Epidermal melanocyte (primary cell): ENCODE results near the gene CAPN13.
A peak's percentile ranks its signal among the peaks of the same experiment; 100 is the strongest.

Experiments
- DNase-seq: peaks from one replicate; pipeline ENCODE4 v3.0.0; 2011; ENCODE audit warnings: low spot score; ENCODE audit not compliant: insufficient read length

CAPN13 gene

GRCh38 chr2:30764021-30764800 lies 43.0 kb downstream of the CAPN13 start:
- DNase-seq = no peak

GRCh38 chr2:30763151-30763660 lies 44.0 kb downstream of the CAPN13 start:
- DNase-seq = no peak

GRCh38 chr2:30761226-30761625 lies 46.0 kb downstream of the CAPN13 start:
- DNase-seq = no peak

- DNase-seq = no peak
Observed at GRCh38 chr2:30759481-30759880, 47.8 kb downstream of the CAPN13 start.

- DNase-seq = no peak
Observed at GRCh38 chr2:30758191-30758651, 49.0 kb downstream of the CAPN13 start.

GRCh38 chr2:30757749-30758148 lies 49.5 kb downstream of the CAPN13 start:
- no peak for DNase-seq

- no peak for DNase-seq
Observed at GRCh38 chr2:30756971-30757370, 50.3 kb downstream of the CAPN13 start.

GRCh38 chr2:30756051-30756719 lies 51.1 kb downstream of the CAPN13 start:
- peak; percentile 29 for DNase-seq

GRCh38 chr2:30753630-30754029 lies 53.6 kb downstream of the CAPN13 start:
- DNase-seq = no peak

- DNase-seq = no peak
Observed at GRCh38 chr2:30752811-30753210, 54.4 kb downstream of the CAPN13 start.

- DNase-seq = no peak
Observed at GRCh38 chr2:30747206-30747605, 60.0 kb downstream of the CAPN13 start.

GRCh38 chr2:30744823-30745222 lies 62.4 kb downstream of the CAPN13 start:
- no peak for DNase-seq

- no peak for DNase-seq
Observed at GRCh38 chr2:30741576-30741975, 65.7 kb downstream of the CAPN13 start.

GRCh38 chr2:30738141-30738911 lies 68.9 kb downstream of the CAPN13 start:
- no peak for DNase-seq

- DNase-seq = no peak
Observed at GRCh38 chr2:30737326-30737610, 70.0 kb downstream of the CAPN13 start.

GRCh38 chr2:30736461-30737325 lies 70.6 kb downstream of the CAPN13 start:
- no peak for DNase-seq

GRCh38 chr2:30733876-30734520 lies 73.2 kb downstream of the CAPN13 start:
- DNase-seq = no peak

- no peak for DNase-seq
Observed at GRCh38 chr2:30732876-30733275, 74.4 kb downstream of the CAPN13 start.

- DNase-seq = no peak
Observed at GRCh38 chr2:30732376-30732775, 74.9 kb downstream of the CAPN13 start.

- DNase-seq = no peak
Observed at GRCh38 chr2:30731706-30732105, 75.5 kb downstream of the CAPN13 start.
